Measurements from ENCODE around the gene NRCAM.

NRCAM gene

DNA sequence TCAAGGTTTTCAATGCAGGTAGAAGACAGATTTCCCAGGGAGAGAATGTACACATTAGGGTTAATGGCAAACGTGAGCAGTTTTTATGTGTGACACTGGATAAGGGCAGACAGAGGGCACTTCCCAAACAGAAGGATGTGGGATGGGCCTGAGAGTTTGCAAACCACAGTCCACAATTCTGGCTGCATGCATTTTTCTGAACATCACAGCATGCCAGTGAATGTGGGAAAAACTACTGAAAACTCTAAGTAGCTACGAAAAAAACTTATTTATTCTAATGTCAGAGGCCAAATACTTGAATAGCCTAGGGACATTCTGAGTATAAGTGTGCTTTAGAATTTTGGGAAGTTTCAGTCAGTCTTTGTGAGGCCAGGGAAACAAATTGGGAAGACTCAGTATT lies 145.9 kb downstream of the NRCAM start:
- H3K36me3 ChIP-seq (ENCODE audit: control insufficient read depth, insufficient read depth, low read length): no peaks in the 10 kb centered on the region
- no peaks in the 10 kb centered on the region for H3K27me3 ChIP-seq (ENCODE audit: control insufficient read depth, insufficient read depth, low read length)
- H3K4me3 ChIP-seq (ENCODE audit: low read depth, low read length): no peak overlapping the region
- H3K9ac ChIP-seq (ENCODE audit: low read depth, low read length): no peak overlapping the region
- H3K9me3 ChIP-seq (ENCODE audit: control insufficient read depth, insufficient read depth, low read length): no peaks in the 10 kb centered on the region
- H3K4me1 ChIP-seq (ENCODE audit: control insufficient read depth, insufficient read depth, low read length): peaks cover 8% of the 10 kb centered on the region

DNA sequence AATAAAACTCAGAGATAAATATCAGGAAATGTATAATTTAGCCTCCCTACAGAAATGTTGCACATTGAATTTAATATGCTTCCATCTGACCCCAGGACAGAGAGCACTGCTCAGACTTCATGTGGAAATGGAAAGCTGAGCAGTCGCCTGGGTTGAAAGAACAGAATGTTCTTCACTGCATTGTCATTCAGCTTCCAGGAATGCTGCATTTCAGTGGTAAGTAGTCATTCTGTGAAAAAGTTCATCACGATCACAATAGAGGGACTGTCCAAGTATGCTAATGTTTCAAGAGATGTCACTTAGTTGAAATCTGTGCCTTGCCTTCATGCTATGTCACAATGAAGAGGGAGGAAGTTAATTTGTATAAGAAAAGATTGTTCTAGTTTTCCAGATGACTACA lies 147.3 kb downstream of the NRCAM start:
- H3K9me3 ChIP-seq (ENCODE audit: control insufficient read depth, insufficient read depth, low read length): no peaks in the 10 kb centered on the region
- no peak overlapping the region for H3K4me3 ChIP-seq (ENCODE audit: low read depth, low read length)
- no peak overlapping the region for H3K9ac ChIP-seq (ENCODE audit: low read depth, low read length)
- H3K27me3 ChIP-seq (ENCODE audit: control insufficient read depth, insufficient read depth, low read length): no peaks in the 10 kb centered on the region
- H3K4me1 ChIP-seq (ENCODE audit: control insufficient read depth, insufficient read depth, low read length): peaks cover 8% of the 10 kb centered on the region
- H3K36me3 ChIP-seq (ENCODE audit: control insufficient read depth, insufficient read depth, low read length): no peaks in the 10 kb centered on the region

DNA sequence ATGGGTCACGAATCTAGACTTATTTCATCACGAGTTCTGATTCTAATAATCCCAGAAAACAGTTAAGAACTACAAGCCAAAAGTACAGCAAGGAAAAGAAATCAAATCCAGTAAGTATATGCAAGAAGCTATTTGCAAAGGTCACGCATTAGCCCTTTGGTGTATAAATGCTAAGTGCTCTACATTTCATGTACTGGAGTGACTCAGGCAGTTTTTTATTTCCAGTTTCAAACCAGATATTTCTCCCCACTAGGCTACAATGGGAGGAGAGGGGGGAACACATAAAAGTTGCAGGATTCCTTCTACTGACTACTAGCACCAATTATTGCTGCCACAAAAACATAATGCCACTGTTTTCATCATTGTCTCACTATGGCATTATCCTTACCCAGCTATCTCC lies 148.0 kb downstream of the NRCAM start:
- Histone ChIP-seq H3K4me3 (ENCODE audit: low read depth, low read length) (no peak overlapping the region), H3K9me3 (ENCODE audit: control insufficient read depth, insufficient read depth, low read length) (no peaks in the 10 kb centered on the region), H3K36me3 (ENCODE audit: control insufficient read depth, insufficient read depth, low read length) (no peaks in the 10 kb centered on the region), H3K9ac (ENCODE audit: low read depth, low read length) (no peak overlapping the region), H3K4me1 (ENCODE audit: control insufficient read depth, insufficient read depth, low read length) (peaks cover 8% of the 10 kb centered on the region), H3K27me3 (ENCODE audit: control insufficient read depth, insufficient read depth, low read length) (no peaks in the 10 kb centered on the region)

DNA sequence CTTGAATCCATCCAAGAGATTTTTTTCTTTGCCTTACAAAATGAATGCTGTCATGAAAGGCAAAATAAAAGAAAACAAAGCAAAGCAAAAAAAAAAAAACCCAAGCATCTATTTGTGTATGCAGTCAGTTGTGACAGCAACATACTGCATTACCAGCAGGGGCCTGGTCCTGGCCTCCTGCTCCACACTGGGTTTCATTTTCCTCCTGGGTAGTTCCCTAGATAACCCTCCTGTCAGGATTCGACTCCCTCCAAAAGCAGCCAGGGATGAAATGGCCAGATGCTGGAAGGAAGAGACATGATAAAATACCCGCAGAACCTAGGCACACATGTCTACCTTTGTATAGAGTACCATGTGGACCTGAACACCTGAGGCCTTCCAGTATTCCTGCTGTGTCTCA lies 148.6 kb downstream of the NRCAM start:
- Histone ChIP-seq H3K4me3 (ENCODE audit: low read depth, low read length) (no peak overlapping the region), H3K4me1 (ENCODE audit: control insufficient read depth, insufficient read depth, low read length) (peaks cover 8% of the 10 kb centered on the region), H3K27me3 (ENCODE audit: control insufficient read depth, insufficient read depth, low read length) (no peaks in the 10 kb centered on the region), H3K9me3 (ENCODE audit: control insufficient read depth, insufficient read depth, low read length) (no peaks in the 10 kb centered on the region), H3K36me3 (ENCODE audit: control insufficient read depth, insufficient read depth, low read length) (no peaks in the 10 kb centered on the region), H3K9ac (ENCODE audit: low read depth, low read length) (no peak overlapping the region)

DNA sequence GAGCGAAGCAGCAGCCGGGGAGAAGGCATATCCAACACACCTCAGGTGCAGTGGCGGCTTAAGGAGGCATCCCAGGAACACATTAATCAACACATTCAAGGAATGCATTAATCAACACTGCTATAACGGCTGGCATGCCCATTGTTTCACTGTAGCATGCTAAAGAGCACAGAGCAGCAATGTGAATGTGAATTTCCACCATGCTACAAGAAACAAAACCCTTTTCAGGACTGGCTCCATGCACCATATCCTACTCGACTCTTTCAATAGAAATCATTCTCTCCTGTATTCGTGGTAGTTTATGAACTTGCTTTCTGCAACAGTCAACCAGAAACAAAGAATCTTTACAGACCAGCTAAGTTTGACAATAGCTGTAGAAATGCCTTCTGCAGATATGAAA lies 149.0 kb downstream of the NRCAM start:
- Histone ChIP-seq H3K27me3 (ENCODE audit: control insufficient read depth, insufficient read depth, low read length) (no peaks in the 10 kb centered on the region), H3K36me3 (ENCODE audit: control insufficient read depth, insufficient read depth, low read length) (no peaks in the 10 kb centered on the region), H3K9me3 (ENCODE audit: control insufficient read depth, insufficient read depth, low read length) (no peaks in the 10 kb centered on the region), H3K4me1 (ENCODE audit: control insufficient read depth, insufficient read depth, low read length) (peaks cover 8% of the 10 kb centered on the region), H3K4me3 (ENCODE audit: low read depth, low read length) (no peak overlapping the region), H3K9ac (ENCODE audit: low read depth, low read length) (no peak overlapping the region)

DNA sequence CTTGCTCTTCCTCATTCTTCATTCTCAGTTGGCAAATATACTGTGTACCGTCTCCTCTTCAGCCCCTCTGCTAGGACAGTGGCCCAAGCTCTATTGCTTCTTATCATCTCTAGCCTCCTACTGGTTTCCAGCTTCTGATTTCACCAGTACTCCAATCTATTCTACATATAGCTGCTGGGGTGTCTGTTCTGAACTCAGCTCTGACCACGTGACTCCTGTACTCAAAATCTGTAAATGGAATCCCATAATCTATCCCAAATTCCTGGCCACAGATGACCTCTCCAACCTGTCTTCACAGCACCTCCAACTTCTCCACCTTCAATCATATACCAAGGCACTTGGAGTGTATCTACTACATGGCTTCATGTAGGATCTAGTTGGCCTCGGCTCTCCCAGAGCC lies 152.9 kb downstream of the NRCAM start:
- H3K4me1 ChIP-seq (ENCODE audit: control insufficient read depth, insufficient read depth, low read length): no peaks in the 10 kb centered on the region

DNA sequence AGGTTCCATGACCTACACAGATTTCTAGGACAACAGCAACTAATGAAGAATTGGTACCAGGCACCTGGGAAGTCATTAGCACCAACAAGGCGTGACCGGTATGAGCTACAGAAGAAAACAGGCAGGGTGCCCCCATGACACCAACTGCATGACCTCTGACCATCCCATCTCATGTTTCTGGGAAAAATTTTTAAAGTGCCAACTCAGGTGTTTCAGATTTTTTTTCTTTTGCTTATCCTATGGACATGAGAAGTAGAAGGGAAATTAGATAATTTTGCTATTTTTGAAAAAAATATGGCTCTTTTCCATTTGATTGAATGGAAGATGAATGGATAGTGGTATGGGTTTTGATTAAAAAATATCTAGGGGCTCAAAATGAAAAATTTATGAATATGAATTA lies 154.8 kb downstream of the NRCAM start:
- no peaks in the 10 kb centered on the region for H3K36me3 ChIP-seq (ENCODE audit: control insufficient read depth, insufficient read depth, low read length)
- no peak overlapping the region for H3K9ac ChIP-seq (ENCODE audit: low read depth, low read length)
- no peaks in the 10 kb centered on the region for H3K9me3 ChIP-seq (ENCODE audit: control insufficient read depth, insufficient read depth, low read length)
- no peaks in the 10 kb centered on the region for H3K4me1 ChIP-seq (ENCODE audit: control insufficient read depth, insufficient read depth, low read length)
- H3K27me3 ChIP-seq (ENCODE audit: control insufficient read depth, insufficient read depth, low read length): no peaks in the 10 kb centered on the region
- no peak overlapping the region for H3K4me3 ChIP-seq (ENCODE audit: low read depth, low read length)

More for the DNA sequence above, 152.9 kb downstream of the NRCAM start:
- no peaks in the 10 kb centered on the region for H3K36me3 ChIP-seq (ENCODE audit: control insufficient read depth, insufficient read depth, low read length)
- H3K27me3 ChIP-seq (ENCODE audit: control insufficient read depth, insufficient read depth, low read length): no peaks in the 10 kb centered on the region
- H3K9me3 ChIP-seq (ENCODE audit: control insufficient read depth, insufficient read depth, low read length): no peaks in the 10 kb centered on the region
- H3K9ac ChIP-seq (ENCODE audit: low read depth, low read length): no peak overlapping the region
- H3K4me3 ChIP-seq (ENCODE audit: low read depth, low read length): no peak overlapping the region

DNA sequence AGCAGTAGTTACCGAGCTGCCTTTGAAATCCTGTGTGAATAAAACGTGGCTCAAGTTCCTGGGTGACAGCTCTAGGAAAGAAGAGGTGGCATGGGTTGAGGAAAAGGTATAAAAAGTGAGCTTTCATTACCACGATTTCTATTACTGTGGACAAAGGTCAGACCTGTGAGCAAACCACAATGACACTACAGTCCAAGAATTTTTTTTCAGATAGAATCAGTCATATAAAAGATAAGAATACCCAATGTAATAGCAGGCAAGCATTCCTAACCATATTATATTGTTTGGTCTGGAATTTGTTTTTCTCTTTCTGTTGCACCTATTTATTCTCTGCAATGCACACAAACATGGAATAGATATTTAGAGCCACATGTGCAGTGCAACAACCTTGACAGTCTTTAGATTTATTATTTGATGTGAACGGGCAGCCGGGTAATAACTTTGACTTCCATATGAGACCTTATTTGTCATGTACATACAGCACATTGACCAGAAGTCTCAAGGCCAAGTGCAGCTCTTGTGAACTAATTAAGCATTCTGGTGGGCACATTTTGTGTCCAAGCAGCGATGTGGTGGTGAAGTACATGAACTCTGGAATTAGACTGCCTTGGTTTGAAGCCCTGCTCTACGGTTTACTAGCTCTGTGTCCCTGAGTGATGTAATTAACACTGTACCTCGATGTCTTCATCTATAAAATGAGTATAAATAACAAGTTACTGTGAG lies 156.8 kb downstream of the NRCAM start:
- H3K9me3 ChIP-seq (ENCODE audit: control insufficient read depth, insufficient read depth, low read length): no peaks in the 10 kb centered on the region
- H3K4me3 ChIP-seq (ENCODE audit: low read depth, low read length): no peak overlapping the region
- no peaks in the 10 kb centered on the region for H3K4me1 ChIP-seq (ENCODE audit: control insufficient read depth, insufficient read depth, low read length)
- no peaks in the 10 kb centered on the region for H3K36me3 ChIP-seq (ENCODE audit: control insufficient read depth, insufficient read depth, low read length)
- no peaks in the 10 kb centered on the region for H3K27me3 ChIP-seq (ENCODE audit: control insufficient read depth, insufficient read depth, low read length)
- no peak overlapping the region for H3K9ac ChIP-seq (ENCODE audit: low read depth, low read length)

DNA sequence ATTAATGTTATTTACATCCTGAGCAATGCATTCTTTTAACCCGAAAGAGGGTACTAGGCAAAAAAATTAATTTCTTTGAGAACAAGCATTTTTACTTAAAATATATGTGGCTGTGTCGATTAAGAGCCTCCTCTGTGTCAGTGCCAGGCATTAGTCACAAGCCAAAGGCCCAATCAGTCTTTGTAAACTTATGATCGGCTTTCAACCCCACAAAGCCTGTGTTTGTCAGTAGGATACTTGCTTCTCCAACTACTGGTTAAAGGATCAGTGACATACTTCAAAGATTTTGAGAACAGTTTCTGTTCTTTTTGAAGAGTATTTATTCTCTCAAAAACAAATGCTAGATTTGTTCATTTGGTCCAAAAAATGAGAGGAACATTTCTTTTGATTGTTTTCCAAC lies 159.3 kb downstream of the NRCAM start:
- H3K36me3 ChIP-seq (ENCODE audit: control insufficient read depth, insufficient read depth, low read length): no peaks in the 10 kb centered on the region
- H3K4me3 ChIP-seq (ENCODE audit: low read depth, low read length): no peak overlapping the region
- no peaks in the 10 kb centered on the region for H3K9me3 ChIP-seq (ENCODE audit: control insufficient read depth, insufficient read depth, low read length)
- no peaks in the 10 kb centered on the region for H3K27me3 ChIP-seq (ENCODE audit: control insufficient read depth, insufficient read depth, low read length)
- no peaks in the 10 kb centered on the region for H3K4me1 ChIP-seq (ENCODE audit: control insufficient read depth, insufficient read depth, low read length)
- H3K9ac ChIP-seq (ENCODE audit: low read depth, low read length): no peak overlapping the region

DNA sequence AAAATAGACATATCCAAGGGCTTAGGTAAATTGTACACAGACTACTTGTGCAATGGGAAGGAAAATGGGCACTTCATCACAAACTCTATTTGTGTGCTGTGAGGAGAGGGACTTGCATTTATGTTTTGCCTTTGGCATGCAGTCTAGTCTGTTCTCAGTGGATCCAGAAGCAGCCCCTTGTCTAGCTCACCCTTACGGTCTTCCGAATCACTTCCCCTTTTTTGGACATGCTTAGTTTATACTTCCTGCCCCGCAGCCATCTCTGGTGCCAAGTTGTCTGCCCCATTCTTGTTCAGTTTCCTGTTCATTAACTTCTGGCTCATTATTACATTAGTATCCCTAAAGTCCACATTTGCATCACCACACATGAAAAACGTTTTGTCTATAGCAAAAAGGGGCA lies 161.6 kb downstream of the NRCAM start:
- Histone ChIP-seq H3K4me3 (ENCODE audit: low read depth, low read length) (no peak overlapping the region), H3K4me1 (ENCODE audit: control insufficient read depth, insufficient read depth, low read length) (peaks cover 15% of the 10 kb centered on the region), H3K27me3 (ENCODE audit: control insufficient read depth, insufficient read depth, low read length) (no peaks in the 10 kb centered on the region), H3K9me3 (ENCODE audit: control insufficient read depth, insufficient read depth, low read length) (no peaks in the 10 kb centered on the region), H3K9ac (ENCODE audit: low read depth, low read length) (no peak overlapping the region), H3K36me3 (ENCODE audit: control insufficient read depth, insufficient read depth, low read length) (no peaks in the 10 kb centered on the region)

DNA sequence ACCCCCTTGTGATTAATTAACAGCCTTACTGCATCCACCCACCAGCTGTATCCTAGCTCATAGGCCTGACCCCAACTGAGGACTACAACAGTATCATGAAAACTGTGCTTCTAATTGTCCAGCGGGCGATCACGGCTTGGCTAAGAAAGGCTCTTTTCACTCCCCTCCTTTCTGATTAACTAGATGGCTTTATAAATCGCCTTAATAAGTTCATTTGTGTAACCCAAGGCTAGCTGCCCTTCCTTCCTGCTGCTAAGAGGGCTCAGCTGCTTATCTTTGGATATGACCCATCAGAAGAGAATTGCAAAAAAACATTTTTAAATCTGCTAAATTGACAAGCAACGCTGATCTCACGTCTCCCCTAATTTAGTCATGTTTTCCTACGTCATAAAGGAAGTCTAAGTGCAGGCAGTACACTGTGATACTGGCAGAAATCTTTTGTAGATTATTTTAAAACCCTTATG lies 163.1 kb downstream of the NRCAM start:
- Histone ChIP-seq H3K9me3 (ENCODE audit: control insufficient read depth, insufficient read depth, low read length) (no peaks in the 10 kb centered on the region), H3K9ac (ENCODE audit: low read depth, low read length) (no peak overlapping the region), H3K4me1 (ENCODE audit: control insufficient read depth, insufficient read depth, low read length) (peaks cover 15% of the 10 kb centered on the region), H3K4me3 (ENCODE audit: low read depth, low read length) (no peak overlapping the region), H3K36me3 (ENCODE audit: control insufficient read depth, insufficient read depth, low read length) (no peaks in the 10 kb centered on the region), H3K27me3 (ENCODE audit: control insufficient read depth, insufficient read depth, low read length) (no peaks in the 10 kb centered on the region)

DNA sequence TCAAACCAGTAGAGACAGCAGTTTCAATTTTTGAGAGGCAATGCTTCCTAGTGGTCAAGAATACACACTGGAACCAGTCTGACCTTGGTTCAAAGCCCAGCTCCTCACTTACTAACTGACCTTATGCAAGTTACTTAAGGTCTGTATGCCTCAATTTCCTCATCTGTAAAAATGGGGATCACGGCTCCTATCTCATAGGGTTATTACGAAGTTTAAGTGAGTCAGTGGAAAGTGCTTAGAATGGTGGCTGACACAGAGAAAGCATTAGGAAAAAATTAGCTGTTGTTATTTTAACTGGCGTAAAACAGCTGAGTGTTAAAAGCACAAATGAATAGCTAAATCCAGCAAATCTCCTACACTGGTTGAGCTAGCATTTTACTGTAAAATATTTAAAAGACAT lies 163.7 kb downstream of the NRCAM start:
- Histone ChIP-seq H3K9ac (ENCODE audit: low read depth, low read length) (no peak overlapping the region), H3K9me3 (ENCODE audit: control insufficient read depth, insufficient read depth, low read length) (no peaks in the 10 kb centered on the region), H3K4me1 (ENCODE audit: control insufficient read depth, insufficient read depth, low read length) (peaks cover 15% of the 10 kb centered on the region)

More for the DNA sequence above, 163.7 kb downstream of the NRCAM start:
- H3K36me3 ChIP-seq (ENCODE audit: control insufficient read depth, insufficient read depth, low read length): no peaks in the 10 kb centered on the region
- H3K27me3 ChIP-seq (ENCODE audit: control insufficient read depth, insufficient read depth, low read length): no peaks in the 10 kb centered on the region
- H3K4me3 ChIP-seq (ENCODE audit: low read depth, low read length): no peak overlapping the region

All from iPS-15b (cell line).